Gastroesophageal sphincter (tissue), 4 donors: ENCODE measurements around the gene PXDN. TPM values are rescaled to one million over a fixed set of nuclear protein-coding genes. Genes with fewer than 3 reads are reported as not detected.

Experiments
- ATAC-seq: fragments of 150-250 bp; one replicate; pipeline ENCODE4 v1.9.1; 2016; ENCODE audit warnings: mild to moderate bottlenecking, moderate library complexity
- H3K27ac ChIP-seq, 4 donors: fragments of 200-600 bp; sonication (generic) in 3 of 4; 1 replicate in 3 of 4; 2 replicates in 1 of 4; pipeline ENCODE4 v1.5.1; 2016 to 2019
- H3K27me3 ChIP-seq: fragments of 200-600 bp; sonication (generic); one replicate; pipeline ENCODE4 v1.5.1; 2019
- H3K36me3 ChIP-seq, 2 donors: fragments of 200-600 bp; sonication (generic); one replicate each; pipeline ENCODE4 v1.5.1; 2019; ENCODE audit warnings: control low read depth in 1 of 2
- H3K4me1 ChIP-seq, 3 donors: fragments of 200-600 bp; sonication (generic); 1 replicate in 2 of 3; 2 replicates in 1 of 3; pipeline ENCODE4 v1.5.1; 2016 to 2019; ENCODE audit warnings: control low read depth in 2 of 3
- H3K4me3 ChIP-seq, 2 donors: fragments of 200-600 bp; sonication (generic); one replicate each; pipeline ENCODE4 v1.5.1; 2019; ENCODE audit warnings: mild to moderate bottlenecking in 1 of 2, moderate library complexity in 1 of 2
- H3K9me3 ChIP-seq, 3 donors: fragments of 200-600 bp; sonication (generic); one replicate each; pipeline ENCODE4 v1.5.1; 2017 to 2019; ENCODE audit warnings: control low read depth in 2 of 3
- EP300 ChIP-seq: sonication (generic); formaldehyde crosslinking; IDR thresholded peaks from one replicate; pipeline ENCODE4 v1.6.1; 2017; ENCODE audit warnings: antibody characterized with exemption, mild to moderate bottlenecking
- POLR2A ChIP-seq, 2 donors: fragments of 450-650 bp; IDR thresholded peaks; one replicate each; pipeline ENCODE4 v1.6.1; 2017; ENCODE audit warnings: antibody characterized with exemption in 2 of 2, mild to moderate bottlenecking in 2 of 2, moderate library complexity in 1 of 2
- POLR2AphosphoS5 ChIP-seq: sonication (generic); formaldehyde crosslinking; IDR thresholded peaks from one replicate; pipeline ENCODE4 v1.6.1; 2017; ENCODE audit warnings: antibody characterized with exemption
- WGBS, 2 donors: methylation state at CpG; one replicate each; pipeline ENCODE4 v1.1.5; 2018; ENCODE audit warnings: low coverage in 1 of 2; 5-methylcytosine and 5-hydroxymethylcytosine counted together
- total RNA-seq, 4 donors: library from RNA; depleted of rRNA; stranded (reverse); fragments of >200 nt; gene quantifications; one replicate each; pipeline ENCODE4 v1.1.0, GENCODE V29; 2016
- TF ChIP-seq, protein P1 (sequence below), 4 experiments: fragments of 200-600 bp in 2 of 4; fragments of 450-650 bp in 2 of 4; sonication (generic) in 1 of 4; IDR thresholded peaks; one replicate each; pipeline ENCODE4 v1.5.1; 2017 to 2019; ENCODE audit warnings: antibody characterized with exemption in 4 of 4, mild to moderate bottlenecking in 2 of 4, moderate library complexity in 2 of 4

PXDN gene
- total RNA-seq, 4 donors from 2014 or later: 19.9 to 95.9 (median 60.9) TPM

DNA sequence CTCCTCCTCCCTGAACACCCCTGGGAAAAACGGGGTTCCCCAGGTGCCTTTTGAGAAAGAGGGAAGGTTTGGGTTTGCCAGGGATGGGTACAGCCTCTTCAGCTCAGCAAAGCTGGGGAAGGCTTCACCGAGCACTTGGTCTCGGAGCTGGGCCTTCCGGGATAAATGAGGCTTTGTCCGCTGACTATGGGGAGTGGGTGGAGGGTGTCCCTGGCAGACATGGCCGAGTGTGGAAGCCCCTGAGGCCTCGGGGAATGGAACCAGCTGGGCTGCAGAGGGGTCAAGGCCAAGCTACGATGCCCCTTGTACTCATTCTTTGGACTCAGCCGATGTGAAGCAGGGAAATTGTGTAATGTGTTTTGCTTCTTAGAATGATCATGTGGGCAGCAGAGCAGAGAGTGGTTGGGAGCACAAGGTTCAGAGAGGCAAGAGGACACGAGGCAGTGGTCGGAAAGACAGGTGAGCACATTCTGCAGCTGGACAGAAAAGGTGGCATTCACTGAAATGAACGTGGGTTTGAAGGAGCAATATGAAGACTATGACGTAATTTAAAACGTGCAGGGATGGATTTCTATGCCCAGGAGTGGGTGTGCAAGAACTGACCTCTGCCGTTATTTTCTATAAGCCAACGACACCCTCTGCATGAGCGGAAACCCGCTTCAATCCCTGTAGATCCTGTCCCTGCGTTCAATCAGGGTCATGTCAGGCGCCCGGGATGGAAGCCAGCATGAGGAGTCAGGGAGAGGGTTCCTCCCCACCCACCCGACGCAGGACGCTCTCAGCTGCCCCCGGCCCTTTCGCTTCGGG is 142.6 kb downstream of the PXDN start:
- no peak overlapping the region for H3K4me3 ChIP-seq
- no peak for TF ChIP-seq POLR2A (IDR thresholded peaks at IDR 0.05)
- TF ChIP-seq POLR2AphosphoS5: no peak
- TF ChIP-seq, protein P1, sequence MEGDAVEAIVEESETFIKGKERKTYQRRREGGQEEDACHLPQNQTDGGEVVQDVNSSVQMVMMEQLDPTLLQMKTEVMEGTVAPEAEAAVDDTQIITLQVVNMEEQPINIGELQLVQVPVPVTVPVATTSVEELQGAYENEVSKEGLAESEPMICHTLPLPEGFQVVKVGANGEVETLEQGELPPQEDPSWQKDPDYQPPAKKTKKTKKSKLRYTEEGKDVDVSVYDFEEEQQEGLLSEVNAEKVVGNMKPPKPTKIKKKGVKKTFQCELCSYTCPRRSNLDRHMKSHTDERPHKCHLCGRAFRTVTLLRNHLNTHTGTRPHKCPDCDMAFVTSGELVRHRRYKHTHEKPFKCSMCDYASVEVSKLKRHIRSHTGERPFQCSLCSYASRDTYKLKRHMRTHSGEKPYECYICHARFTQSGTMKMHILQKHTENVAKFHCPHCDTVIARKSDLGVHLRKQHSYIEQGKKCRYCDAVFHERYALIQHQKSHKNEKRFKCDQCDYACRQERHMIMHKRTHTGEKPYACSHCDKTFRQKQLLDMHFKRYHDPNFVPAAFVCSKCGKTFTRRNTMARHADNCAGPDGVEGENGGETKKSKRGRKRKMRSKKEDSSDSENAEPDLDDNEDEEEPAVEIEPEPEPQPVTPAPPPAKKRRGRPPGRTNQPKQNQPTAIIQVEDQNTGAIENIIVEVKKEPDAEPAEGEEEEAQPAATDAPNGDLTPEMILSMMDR (IDR thresholded peaks at IDR 0.05): no peak
- no peak for TF ChIP-seq EP300
- WGBS, 2 donors: 62 to 68% methylated on average over 17 to 19 of the region's 27 CpGs
- no peak overlapping the region for H3K27ac ChIP-seq
- H3K4me1 ChIP-seq: peaks cover 0 to 13% (median 0%) of the 10 kb centered on the region in 3 donors
- peaks cover 39% of the 10 kb centered on the region for H3K27me3 ChIP-seq
- H3K36me3 ChIP-seq: no peaks in the 10 kb centered on the region
- no peaks in the 10 kb centered on the region for H3K9me3 ChIP-seq
- ATAC-seq: peak; percentile 18

DNA sequence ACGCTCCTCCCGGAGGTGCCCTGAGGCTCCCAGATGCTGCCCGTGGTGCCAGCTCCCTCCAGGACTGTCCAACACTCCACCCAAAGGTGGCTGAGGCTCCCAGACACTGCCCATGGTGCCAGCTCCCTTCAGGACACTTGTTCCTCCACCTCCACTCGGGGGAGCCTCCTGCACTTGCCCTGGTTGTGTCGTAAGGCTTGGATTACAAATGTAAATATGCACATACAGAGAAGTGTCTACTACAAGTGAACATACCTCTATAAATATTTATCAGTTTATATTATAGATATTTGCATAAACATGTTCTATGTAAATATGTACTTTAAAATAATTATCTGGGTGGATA is 143.3 kb downstream of the PXDN start:
- 88 to 100% methylated on average over 1 to 2 of the region's 5 CpGs for WGBS, 2 donors
- H3K27me3 ChIP-seq: peaks cover 36% of the 10 kb centered on the region
- no peak for ATAC-seq
- no peaks in the 10 kb centered on the region for H3K36me3 ChIP-seq
- peak overlapping the region in 1 of 4 donors; percentile 25 for H3K27ac ChIP-seq
- TF ChIP-seq, protein P1 (IDR thresholded peaks at IDR 0.05): no peak
- TF ChIP-seq EP300 (no peak), POLR2AphosphoS5 (no peak), POLR2A (IDR thresholded peaks at IDR 0.05) (no peak)
- no peaks in the 10 kb centered on the region for H3K9me3 ChIP-seq
- no peak overlapping the region for H3K4me3 ChIP-seq
- H3K4me1 ChIP-seq: peaks cover 0 to 13% (median 0%) of the 10 kb centered on the region in 3 donors

DNA sequence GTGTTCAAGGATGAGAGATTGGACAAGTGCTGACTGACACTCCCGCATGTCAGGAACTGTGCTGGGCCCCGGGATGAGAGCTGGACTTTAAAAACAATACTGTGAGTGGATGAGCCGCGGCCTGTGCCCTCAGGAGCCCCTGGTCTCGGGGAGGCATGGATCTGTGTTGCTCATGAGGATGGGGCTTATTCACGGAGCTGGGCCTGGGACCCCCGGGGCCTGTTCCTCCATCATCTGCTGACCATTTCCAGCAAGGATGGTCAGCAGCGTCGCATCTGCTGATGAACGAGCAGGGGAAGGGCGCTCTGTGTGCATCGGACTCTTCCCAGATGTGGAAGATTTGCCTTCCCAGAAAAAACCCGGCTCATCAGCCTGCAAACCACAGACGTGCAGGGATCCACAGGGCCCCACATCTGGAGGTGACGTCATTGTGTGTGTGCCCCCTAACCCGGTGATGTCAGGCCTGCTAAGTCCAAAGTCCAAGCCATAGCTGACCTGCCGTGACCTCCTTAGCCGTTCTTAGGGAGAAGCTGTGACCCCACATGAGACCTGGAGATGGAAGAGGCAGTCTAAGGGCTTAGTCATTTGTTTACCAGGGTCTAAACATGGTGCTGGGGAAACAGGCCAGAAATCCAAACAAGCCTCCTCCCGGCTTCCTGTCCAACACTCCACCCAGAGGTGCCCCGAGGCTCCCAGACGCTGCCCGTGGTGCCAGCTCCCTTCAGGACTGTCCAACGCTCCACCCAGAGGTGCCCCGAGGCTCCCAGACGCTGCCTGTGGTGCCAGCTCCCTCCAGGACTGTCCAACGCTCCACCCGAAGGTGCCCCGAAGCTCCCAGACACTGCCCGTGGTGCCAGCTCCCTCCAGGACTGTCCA is 143.9 kb downstream of the PXDN start:
- peak; percentile 39 for ATAC-seq
- WGBS, 2 donors: no CpG with 5 or more reads among the region's 29 CpGs
- no peaks in the 10 kb centered on the region for H3K36me3 ChIP-seq
- H3K4me3 ChIP-seq: no peak overlapping the region
- peaks cover 33% of the 10 kb centered on the region for H3K27me3 ChIP-seq
- H3K27ac ChIP-seq: peak overlapping the region in 1 of 4 donors; percentile 25
- peaks cover 0 to 6% (median 0%) of the 10 kb centered on the region in 3 donors for H3K4me1 ChIP-seq
- H3K9me3 ChIP-seq: no peaks in the 10 kb centered on the region
- TF ChIP-seq POLR2AphosphoS5 (no peak), EP300 (no peak), POLR2A (IDR thresholded peaks at IDR 0.05) (no peak)
- TF ChIP-seq, protein P1 (IDR thresholded peaks at IDR 0.05): no peak

DNA sequence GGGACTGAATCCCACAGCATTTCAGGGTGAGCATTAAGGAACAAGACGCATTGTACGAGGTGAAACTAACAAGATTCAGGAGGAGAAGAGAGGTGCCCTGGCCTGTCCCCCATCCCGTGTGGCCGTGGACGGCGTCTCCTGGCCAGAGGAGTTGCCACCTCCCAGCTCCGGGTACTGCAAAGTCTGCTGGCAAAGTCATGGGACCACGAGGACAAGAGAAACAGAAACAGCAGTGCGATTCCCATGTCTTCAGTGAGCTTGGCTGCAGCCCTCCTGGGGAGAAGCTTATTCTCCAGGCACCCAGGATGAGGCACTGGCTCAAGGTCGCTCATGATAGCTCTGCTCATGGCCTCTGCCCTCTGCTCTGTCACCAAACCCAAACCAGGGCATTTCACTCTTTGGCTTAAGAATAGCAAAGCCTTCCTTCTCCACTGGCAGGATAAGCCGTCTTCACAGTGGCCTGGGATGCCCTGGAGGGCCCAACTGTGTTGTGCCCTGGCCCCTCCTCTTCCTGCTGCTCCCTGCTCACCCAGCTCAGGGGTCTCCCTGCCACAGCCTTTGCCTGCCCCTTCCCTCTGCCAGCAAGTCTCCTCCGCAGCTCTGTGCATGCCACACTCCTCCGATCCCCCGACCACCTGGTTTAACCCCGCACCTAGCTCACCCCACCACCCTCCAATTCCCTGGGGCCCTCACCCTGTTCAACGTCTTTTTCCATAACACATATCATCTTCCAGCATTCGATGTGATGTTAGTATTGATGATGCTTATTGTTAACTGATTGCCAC is 144.8 kb downstream of the PXDN start:
- WGBS, 2 donors: 90 to 93% methylated on average over 5 to 8 of the region's 17 CpGs
- no peak overlapping the region for H3K27ac ChIP-seq
- H3K36me3 ChIP-seq: no peaks in the 10 kb centered on the region
- H3K9me3 ChIP-seq: no peaks in the 10 kb centered on the region
- no peak overlapping the region for H3K4me3 ChIP-seq
- peaks cover 33% of the 10 kb centered on the region for H3K27me3 ChIP-seq
- H3K4me1 ChIP-seq: no peaks in the 10 kb centered on the region
- no peak for ATAC-seq
- TF ChIP-seq POLR2AphosphoS5: no peak
- no peak for TF ChIP-seq EP300
- no peak for TF ChIP-seq POLR2A (IDR thresholded peaks at IDR 0.05)
- TF ChIP-seq, protein P1 (IDR thresholded peaks at IDR 0.05): no peak
